Breast epithelium (tissue), 4 donors: ENCODE results near the gene CYP26B1. TPM values are rescaled to one million over a fixed set of nuclear protein-coding genes. Genes with fewer than 3 reads are reported as not detected.

Experiments used
- DNase-seq, 2 donors: peaks; one replicate each; pipeline ENCODE4 v3.0.0-alpha.2; 2019; ENCODE audit warnings: low spot score in 2 of 2
- H3K27ac ChIP-seq, 2 donors: fragments of 200-600 bp; sonication (generic) in 1 of 2; one replicate each; pipeline ENCODE4 v1.5.1; 2016 to 2019; ENCODE audit warnings: mild to moderate bottlenecking in 1 of 2
- H3K27me3 ChIP-seq, 2 donors: fragments of 200-600 bp; sonication (generic) in 1 of 2; one replicate each; pipeline versions ENCODE4 v1.5.1 to v1.6.0; 2017 to 2019; ENCODE audit warnings: control low read depth in 1 of 2, mild to moderate bottlenecking in 1 of 2
- H3K36me3 ChIP-seq: fragments of 200-600 bp; one replicate; pipeline ENCODE4 v1.5.1; 2019
- H3K4me1 ChIP-seq, 2 donors: fragments of 200-600 bp; sonication (generic); one replicate each; pipeline ENCODE4 v1.5.1; 2016 to 2019; ENCODE audit warnings: control low read depth in 1 of 2
- H3K4me3 ChIP-seq, 3 donors: fragments of 200-600 bp; sonication (generic); 1 replicate in 2 of 3; 2 replicates in 1 of 3; pipeline ENCODE4 v1.5.1; 2016 to 2019; ENCODE audit warnings: mild to moderate bottlenecking in 3 of 3, moderate library complexity in 2 of 3
- H3K9me3 ChIP-seq, 2 donors: fragments of 200-600 bp; sonication (generic) in 1 of 2; one replicate each; pipeline ENCODE4 v1.5.1; 2016 to 2019; ENCODE audit warnings: control low read depth in 1 of 2
- CTCF ChIP-seq, 3 donors: fragments of 450-650 bp; IDR thresholded peaks; one replicate each; pipeline ENCODE4 v1.5.1; 2016 to 2017; ENCODE audit warnings: antibody characterized with exemption in 3 of 3, mild to moderate bottlenecking in 3 of 3, moderate library complexity in 3 of 3
- POLR2A ChIP-seq: fragments of 450-650 bp; IDR thresholded peaks from one replicate; pipeline ENCODE4 v1.6.1; 2016; ENCODE audit warnings: antibody characterized with exemption, mild to moderate bottlenecking, moderate library complexity
- POLR2AphosphoS5 ChIP-seq, 3 donors: sonication (generic); formaldehyde crosslinking; IDR thresholded peaks; one replicate each; pipeline ENCODE4 v1.6.1; 2017; ENCODE audit warnings: antibody characterized with exemption in 3 of 3
- intact Hi-C: fragments of 100-400 bp; cut with DNase I; formaldehyde crosslinking; loops from one replicate; pipeline ENCODE4 v1.15.1; 2023; ENCODE audit warnings: low total_unique reads
- total RNA-seq, 3 donors: library from RNA; depleted of rRNA; stranded (reverse); fragments of >200 nt; gene quantifications; one replicate each; pipeline ENCODE4 v1.1.0, GENCODE V29; 2016

Gene CYP26B1
- total RNA-seq, 3 donors from 2014 or later: 3.8 to 41.6 (median 3.9) TPM

GRCh38 chr2:72141881-72142451 lies 5.7 kb downstream of the CYP26B1 start:
- Histone ChIP-seq H3K36me3 (no peaks in the 10 kb centered on the region), H3K4me1 (peaks cover 14 to 25% of the 10 kb centered on the region in 2 donors), H3K27ac (no peak overlapping the region), H3K4me3 (peak overlapping the region in 1 of 3 donors; percentile 43), H3K9me3 (no peaks in the 10 kb centered on the region), H3K27me3 (peaks cover 6 to 38% of the 10 kb centered on the region in 2 donors)
- no peak for TF ChIP-seq POLR2A
- no peak for TF ChIP-seq CTCF (IDR thresholded peaks at IDR 0.05)
- TF ChIP-seq POLR2AphosphoS5 (IDR thresholded peaks at IDR 0.05): no peak
- intact Hi-C loops: loop anchor here (10.0 kb wide), 1 partner anchor 217 kb away; no protein-coding TSS in a partner anchor
- DNase-seq: peak in 1 of 2 donors; percentile 7

GRCh38 chr2:72141032-72141645 lies 6.5 kb downstream of the CYP26B1 start:
- intact Hi-C loops: loop anchor here (10.0 kb wide), 1 partner anchor 216 kb away; no protein-coding TSS in a partner anchor

GRCh38 chr2:72140621-72140960 lies 7.1 kb downstream of the CYP26B1 start:
- Histone ChIP-seq H3K4me1 (peaks cover 13 to 17% of the 10 kb centered on the region in 2 donors), H3K36me3 (no peaks in the 10 kb centered on the region), H3K27me3 (peaks cover 5 to 25% of the 10 kb centered on the region in 2 donors), H3K9me3 (no peaks in the 10 kb centered on the region), H3K27ac (no peak overlapping the region), H3K4me3 (no peak overlapping the region)
- no peak for DNase-seq
- intact Hi-C loops: loop anchor here (10.0 kb wide), 1 partner anchor 216 kb away; no protein-coding TSS in a partner anchor
- TF ChIP-seq POLR2A: no peak
- no peak for TF ChIP-seq POLR2AphosphoS5 (IDR thresholded peaks at IDR 0.05)
- TF ChIP-seq CTCF (IDR thresholded peaks at IDR 0.05): no peak

More at GRCh38 chr2:72141032-72141645, 6.5 kb downstream of the CYP26B1 start:
- H3K9me3 ChIP-seq: no peaks in the 10 kb centered on the region
- DNase-seq: no peak
- peaks cover 5 to 30% of the 10 kb centered on the region in 2 donors for H3K27me3 ChIP-seq
- H3K36me3 ChIP-seq: no peaks in the 10 kb centered on the region
- no peak overlapping the region for H3K4me3 ChIP-seq
- H3K27ac ChIP-seq: no peak overlapping the region
- H3K4me1 ChIP-seq: peaks cover 14 to 23% of the 10 kb centered on the region in 2 donors
- TF ChIP-seq CTCF (IDR thresholded peaks at IDR 0.05): no peak
- no peak for TF ChIP-seq POLR2A
- no peak for TF ChIP-seq POLR2AphosphoS5 (IDR thresholded peaks at IDR 0.05)

GRCh38 chr2:72139874-72140620 lies 7.6 kb downstream of the CYP26B1 start:
- peaks cover 2 to 19% of the 10 kb centered on the region in 2 donors for H3K27me3 ChIP-seq
- no peak for DNase-seq
- no peaks in the 10 kb centered on the region for H3K36me3 ChIP-seq
- no peak overlapping the region for H3K4me3 ChIP-seq
- H3K9me3 ChIP-seq: no peaks in the 10 kb centered on the region
- no peak for TF ChIP-seq CTCF (IDR thresholded peaks at IDR 0.05)
- no peak overlapping the region for H3K27ac ChIP-seq
- H3K4me1 ChIP-seq: peaks cover 8 to 12% of the 10 kb centered on the region in 2 donors
- intact Hi-C loops: loop anchor here (10.0 kb wide), 2 partner anchors 215 to 585 kb away; no protein-coding TSS in a partner anchor
